ENCODE results near the gene TSPAN9.

DNA sequence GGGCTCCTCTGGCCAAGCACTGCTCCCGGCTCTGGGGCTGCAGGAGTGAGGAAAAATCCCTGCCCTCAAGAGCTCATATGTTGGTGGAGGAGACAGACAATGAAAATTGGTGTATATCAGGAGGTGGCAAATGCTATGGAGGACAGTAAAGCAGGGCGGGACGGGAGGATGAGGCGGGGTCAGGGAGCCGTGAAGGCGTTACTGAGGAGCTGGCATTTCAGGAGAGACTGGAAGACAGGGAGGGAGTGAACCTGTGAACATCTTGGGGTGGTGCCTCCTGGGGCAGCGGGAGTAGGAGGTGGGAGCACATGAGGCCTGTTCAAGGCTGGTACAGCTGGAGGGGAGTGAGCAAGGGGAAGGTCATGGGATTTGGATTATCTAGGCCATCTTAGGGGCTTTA, 26.6 kb downstream of the TSPAN9 start:
- TF ChIP-seq CTCF (IDR thresholded peaks at IDR 0.05) (no peak), POLR2A (IDR thresholded peaks at IDR 0.05) (no peak)
